WI38 (cell line): ENCODE results near the gene TMEM132D.

Source experiments
- H3K4me3 ChIP-seq: 2 replicates; pipeline ENCODE4 v1.5.1; 2011; ENCODE audit warnings: low read depth, mild to moderate bottlenecking, control low read depth, low read length
- TF ChIP-seq, protein P1 (sequence below): IDR thresholded peaks from 2 replicates; pipeline ENCODE4 v1.5.1; 2012; ENCODE audit warnings: low read depth, mild to moderate bottlenecking, control low read depth, low read length

TMEM132D gene

GRCh38 chr12:129561304-129561703, 342.5 kb downstream of the TMEM132D start:
- TF ChIP-seq, protein P1, sequence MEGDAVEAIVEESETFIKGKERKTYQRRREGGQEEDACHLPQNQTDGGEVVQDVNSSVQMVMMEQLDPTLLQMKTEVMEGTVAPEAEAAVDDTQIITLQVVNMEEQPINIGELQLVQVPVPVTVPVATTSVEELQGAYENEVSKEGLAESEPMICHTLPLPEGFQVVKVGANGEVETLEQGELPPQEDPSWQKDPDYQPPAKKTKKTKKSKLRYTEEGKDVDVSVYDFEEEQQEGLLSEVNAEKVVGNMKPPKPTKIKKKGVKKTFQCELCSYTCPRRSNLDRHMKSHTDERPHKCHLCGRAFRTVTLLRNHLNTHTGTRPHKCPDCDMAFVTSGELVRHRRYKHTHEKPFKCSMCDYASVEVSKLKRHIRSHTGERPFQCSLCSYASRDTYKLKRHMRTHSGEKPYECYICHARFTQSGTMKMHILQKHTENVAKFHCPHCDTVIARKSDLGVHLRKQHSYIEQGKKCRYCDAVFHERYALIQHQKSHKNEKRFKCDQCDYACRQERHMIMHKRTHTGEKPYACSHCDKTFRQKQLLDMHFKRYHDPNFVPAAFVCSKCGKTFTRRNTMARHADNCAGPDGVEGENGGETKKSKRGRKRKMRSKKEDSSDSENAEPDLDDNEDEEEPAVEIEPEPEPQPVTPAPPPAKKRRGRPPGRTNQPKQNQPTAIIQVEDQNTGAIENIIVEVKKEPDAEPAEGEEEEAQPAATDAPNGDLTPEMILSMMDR, result no peak
- H3K4me3 ChIP-seq, result no peak overlapping the region

GRCh38 chr12:129559776-129560175, 344.0 kb downstream of the TMEM132D start:
- no peak overlapping the region for H3K4me3 ChIP-seq
- TF ChIP-seq, protein P1, result no peak

DNA sequence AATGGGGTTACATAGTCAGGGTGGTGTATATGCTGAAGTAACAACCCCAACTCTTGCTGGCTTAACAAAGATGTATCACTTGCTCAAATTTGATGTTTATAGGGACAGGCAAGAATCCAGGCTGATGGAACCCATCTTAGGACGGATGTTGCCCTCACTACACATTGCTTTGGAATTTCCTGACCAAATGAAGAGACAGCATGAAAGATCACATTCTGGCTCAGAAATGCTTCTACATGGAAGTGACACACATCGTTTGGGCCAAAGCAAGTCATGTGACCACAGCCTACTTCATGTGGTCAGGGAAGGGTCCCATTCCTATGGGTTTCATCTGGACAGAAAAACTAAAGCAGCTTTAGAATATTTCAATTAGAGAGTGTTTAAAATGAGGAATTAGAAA, 345.8 kb downstream of the TMEM132D start:
- H3K4me3 ChIP-seq, result no peak overlapping the region
- TF ChIP-seq, protein P1, result no peak

DNA sequence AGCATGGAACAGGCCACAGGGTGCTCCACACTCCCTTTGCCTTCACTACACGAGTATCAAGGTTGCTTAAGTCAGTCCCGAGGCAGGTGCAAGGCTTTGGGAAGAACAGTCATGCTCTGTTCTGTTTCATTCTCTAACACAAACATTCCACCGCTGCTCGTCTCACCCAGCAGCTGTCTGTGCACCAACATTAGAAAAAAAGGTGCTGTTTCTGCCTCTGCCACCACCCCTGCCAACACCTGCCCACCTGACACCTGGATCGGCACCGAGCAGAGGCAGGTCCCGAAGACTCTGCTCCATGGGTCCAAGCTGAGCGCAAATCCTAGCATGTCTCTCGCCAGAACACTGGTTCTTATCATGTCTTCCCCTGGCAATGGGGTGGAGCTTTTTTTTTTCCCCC, 347.7 kb downstream of the TMEM132D start:
- TF ChIP-seq, protein P1, result no peak

GRCh38 chr12:129552996-129553750, 350.7 kb downstream of the TMEM132D start:
- TF ChIP-seq, protein P1, result no peak

More for the DNA sequence above, 347.7 kb downstream of the TMEM132D start:
- H3K4me3 ChIP-seq, result no peak overlapping the region

DNA sequence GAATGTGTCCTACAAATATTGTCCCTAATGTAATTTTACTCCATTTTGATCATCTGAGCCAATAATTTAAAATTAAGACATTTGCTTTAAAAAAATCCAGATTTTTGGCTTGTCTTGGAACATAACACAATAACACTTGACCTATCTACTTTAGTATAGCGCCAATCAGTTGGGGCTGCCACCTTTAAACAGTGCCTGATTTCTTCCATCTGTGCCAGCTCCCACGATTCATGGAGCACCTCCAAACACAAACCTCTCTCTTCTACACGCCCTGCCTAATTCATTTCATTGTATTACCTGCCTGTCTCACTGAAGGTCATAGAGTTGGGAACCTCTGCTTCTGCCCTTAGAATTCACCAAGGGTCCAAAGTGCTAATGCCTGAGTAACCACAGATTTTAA, 352.4 kb downstream of the TMEM132D start:
- no peak overlapping the region for H3K4me3 ChIP-seq
- TF ChIP-seq, protein P1, result no peak

More at GRCh38 chr12:129552996-129553750, 350.7 kb downstream of the TMEM132D start:
- no peak overlapping the region for H3K4me3 ChIP-seq

DNA sequence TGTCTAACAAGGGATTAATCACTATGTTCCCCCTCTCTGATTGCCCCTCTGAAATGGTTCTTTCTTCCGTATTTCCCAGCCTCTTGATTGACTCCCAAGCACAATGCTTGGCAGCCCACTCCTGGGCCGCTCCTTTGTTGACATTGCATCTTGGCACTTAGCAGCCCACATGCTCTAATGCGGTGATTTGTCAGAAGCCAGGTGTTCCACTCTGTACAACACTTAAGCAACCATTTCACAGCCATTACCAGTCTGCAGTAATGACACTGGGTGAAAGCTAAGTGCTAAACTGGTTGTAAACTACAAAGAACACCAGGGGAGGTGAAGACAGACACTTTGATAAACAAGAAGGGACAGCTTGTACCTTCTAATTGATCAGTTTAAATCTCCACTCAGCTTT, 353.5 kb downstream of the TMEM132D start:
- H3K4me3 ChIP-seq, result no peak overlapping the region
- TF ChIP-seq, protein P1, result no peak
